ENCODE results near the gene CBARP. TPM values are rescaled to one million over a fixed set of nuclear protein-coding genes. Genes with fewer than 3 reads are reported as not detected.

The CBARP gene
- polyA plus RNA-seq, 1 of the 3 experiments (the other 2 are of a cell fraction), result 5.1 TPM

DNA sequence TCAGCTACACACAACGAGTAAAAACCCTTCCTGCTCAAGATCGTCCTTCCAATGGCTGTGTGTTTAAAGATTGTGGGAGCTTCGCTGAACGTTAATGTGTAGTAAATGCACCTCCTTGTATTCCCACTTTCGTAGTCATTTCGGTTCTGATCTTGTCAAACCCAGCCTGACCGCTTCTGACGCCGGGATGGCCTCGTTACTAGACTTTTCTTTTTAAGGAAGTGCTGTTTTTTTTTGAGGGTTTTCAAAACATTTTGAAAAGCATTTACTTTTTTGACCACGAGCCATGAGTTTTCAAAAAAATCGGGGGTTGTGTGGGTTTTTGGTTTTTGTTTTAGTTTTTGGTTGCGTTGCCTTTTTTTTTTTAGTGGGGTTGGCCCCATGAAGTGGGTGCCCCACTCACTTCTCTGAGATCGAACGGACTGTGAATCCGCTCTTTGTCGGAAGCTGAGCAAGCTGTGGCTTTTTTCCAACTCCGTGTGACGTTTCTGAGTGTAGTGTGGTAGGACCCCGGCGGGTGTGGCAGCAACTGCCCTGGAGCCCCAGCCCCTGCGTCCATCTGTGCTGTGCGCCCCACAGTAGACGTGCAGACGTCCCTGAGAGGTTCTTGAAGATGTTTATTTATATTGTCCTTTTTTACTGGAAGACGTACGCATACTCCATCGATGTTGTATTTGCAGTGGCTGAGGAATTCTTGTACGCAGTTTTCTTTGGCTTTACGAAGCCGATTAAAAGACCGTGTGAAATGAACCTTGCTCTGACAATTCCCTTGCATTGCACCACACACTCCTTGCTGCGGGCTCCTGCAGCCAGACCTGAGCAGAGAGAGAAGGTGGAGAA, 34.8 kb upstream of the CBARP start (continued):
- TF ChIP-seq REST (IDR thresholded peaks at IDR 0.05; ENCODE audit: low read depth, low read length) (no peak), YY1 (IDR thresholded peaks at IDR 0.05; ENCODE audit: low read depth) (no peak), POLR2AphosphoS5 (IDR thresholded peaks at IDR 0.05; ENCODE audit: low read depth, low read length) (no peak; the same call in 1 of the 2 replicates), FOSL2 (IDR thresholded peaks at IDR 0.05; ENCODE audit: borderline replicate concordance, low read depth) (no peak), TCF12 (IDR thresholded peaks at IDR 0.05) (no peak), EZH2phosphoT487 (IDR thresholded peaks at IDR 0.05; ENCODE audit: borderline replicate concordance, low read depth) (no peak), MAX (IDR thresholded peaks at IDR 0.05; ENCODE audit: low read depth) (no peak)
- TF ChIP-seq, protein P1, sequence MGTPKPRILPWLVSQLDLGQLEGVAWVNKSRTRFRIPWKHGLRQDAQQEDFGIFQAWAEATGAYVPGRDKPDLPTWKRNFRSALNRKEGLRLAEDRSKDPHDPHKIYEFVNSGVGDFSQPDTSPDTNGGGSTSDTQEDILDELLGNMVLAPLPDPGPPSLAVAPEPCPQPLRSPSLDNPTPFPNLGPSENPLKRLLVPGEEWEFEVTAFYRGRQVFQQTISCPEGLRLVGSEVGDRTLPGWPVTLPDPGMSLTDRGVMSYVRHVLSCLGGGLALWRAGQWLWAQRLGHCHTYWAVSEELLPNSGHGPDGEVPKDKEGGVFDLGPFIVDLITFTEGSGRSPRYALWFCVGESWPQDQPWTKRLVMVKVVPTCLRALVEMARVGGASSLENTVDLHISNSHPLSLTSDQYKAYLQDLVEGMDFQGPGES (IDR thresholded peaks at IDR 0.05; ENCODE audit: low read depth, low read length), result no peak

DNA sequence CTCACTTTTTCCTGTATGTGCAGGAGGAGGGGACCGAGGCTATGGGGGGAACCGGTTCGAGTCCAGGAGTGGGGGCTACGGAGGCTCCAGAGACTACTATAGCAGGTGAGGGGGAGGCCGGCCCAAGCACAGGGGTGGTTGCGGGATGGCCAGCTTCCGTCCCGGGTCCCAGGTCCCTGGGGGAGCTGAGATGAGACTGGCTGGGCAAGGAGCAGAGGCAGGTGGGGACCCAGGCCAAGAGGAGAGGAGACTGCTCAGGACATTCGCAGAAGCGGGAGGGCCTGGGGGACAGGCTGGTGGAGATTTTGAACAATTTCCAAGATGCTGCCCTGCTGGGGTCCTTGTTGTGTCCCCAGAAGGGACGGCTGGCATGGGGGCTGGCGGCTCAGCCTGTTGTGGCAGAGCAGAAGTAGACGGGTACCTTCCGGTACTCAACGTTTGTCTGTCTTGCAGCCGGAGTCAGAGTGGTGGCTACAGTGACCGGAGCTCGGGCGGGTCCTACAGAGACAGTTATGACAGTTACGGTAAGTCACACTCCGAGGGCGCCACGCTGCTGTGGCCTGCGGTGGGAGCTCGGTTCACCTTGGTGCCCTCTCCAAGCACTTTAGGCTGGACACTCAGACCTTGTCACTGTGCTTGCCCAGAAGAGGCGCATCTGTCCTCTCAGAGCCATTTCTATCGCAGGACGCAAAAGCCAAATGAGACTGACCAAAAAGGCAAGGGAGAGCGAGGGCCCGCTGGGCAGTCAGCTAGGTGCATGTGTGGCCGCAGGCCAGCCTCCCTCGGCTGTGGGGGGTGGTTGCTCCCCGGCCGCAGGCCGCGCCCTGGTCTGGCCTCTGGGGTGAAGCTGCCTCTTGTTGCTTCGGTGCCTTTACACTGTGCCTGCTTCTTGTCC, 34.0 kb upstream of the CBARP start:
- Histone ChIP-seq H2AFZ (ENCODE audit: low read depth) (no peak overlapping the region), H3K9me2 (no peaks in the 10 kb centered on the region), H3K36me3 (replicated peaks in 1 of 2; ENCODE audit: control insufficient read depth in 1 of 2, insufficient read depth in 2 of 2, low read length in 1 of 2) (peaks cover 45 to 50% of the 10 kb centered on the region in 2 experiments), H4K20me1 (ENCODE audit: insufficient read depth) (peaks cover 53% of the 10 kb centered on the region), H3K27me3 (ENCODE audit: insufficient read depth) (no peaks in the 10 kb centered on the region), H3K4me1 (ENCODE audit: control insufficient read depth in 1 of 2, insufficient read depth in 2 of 2, low read depth in 1 of 2, low read length in 1 of 2) (peaks cover 36 to 66% of the 10 kb centered on the region in 2 experiments; a peak in 2 of 4 replicates), H3K9ac (peak overlapping the region; percentile 91; the same call in 1 of the 2 replicates), H3K4me3 (ENCODE audit: low read depth in 2 of 2, low read length in 1 of 2) (peak overlapping the region; percentile 78 to 86; a peak in 3 of 4 replicates), H3K9me3 (no peaks in the 10 kb centered on the region), H3K27ac (ENCODE audit: low read depth in 2 of 2, low read length in 1 of 2) (peak overlapping the region in 1 of 2 experiments; percentile 91; a peak in 2 of 4 replicates), H3F3A (replicated peaks; ENCODE audit: insufficient read depth) (peaks cover 55% of the 10 kb centered on the region), H3K79me2 (ENCODE audit: insufficient read depth) (peaks cover 65% of the 10 kb centered on the region), H3K4me2 (peak overlapping the region; percentile 98)
- ChIA-PET POLR2A (interaction anchor here (0.9 kb wide), 1 partner anchor 9 kb away, joined by 3 read pairs; no protein-coding TSS in a partner anchor), CTCF (interaction anchor here (1.0 to 5.8 kb wide), 4 partner anchors 10 to 31 kb away, joined by 3 to 62 read pairs (median 3); no protein-coding TSS in a partner anchor)
- no peak for DNase-seq
- 95% methylated on average over 25 of the region's 37 CpGs for WGBS (ENCODE audit: low lambda C conversion rate)
- TF ChIP-seq MXI1 (IDR thresholded peaks at IDR 0.05; ENCODE audit: low read depth, low read length) (no peak), REST (IDR thresholded peaks at IDR 0.05; ENCODE audit: low read depth, low read length) (no peak), MAX (IDR thresholded peaks at IDR 0.05; ENCODE audit: low read depth) (no peak), USF2 (IDR thresholded peaks at IDR 0.05; ENCODE audit: borderline replicate concordance, low read depth, low read length) (no peak), GATA2 (CRISPR knock-in tag; IDR thresholded peaks at IDR 0.05) (no peak), PBX3 (IDR thresholded peaks at IDR 0.05) (no peak), JUND (IDR thresholded peaks at IDR 0.05) (no peak), GABPA (IDR thresholded peaks at IDR 0.05; ENCODE audit: low read depth) (no peak), NFIC (IDR thresholded peaks at IDR 0.05; ENCODE audit: borderline replicate concordance) (no peak)

Data from SK-N-SH (cell line).